K562 (cell line): ENCODE data around the gene AGPAT3. TPM values are rescaled to one million over a fixed set of nuclear protein-coding genes. Genes with fewer than 3 reads are reported as not detected.
A peak's percentile ranks its signal among the peaks of the same experiment; 100 is the strongest.

Source experiments
- ATAC-seq: fragments of 200-7000 bp; cut with Tn5 transposase; 3 replicates; pipeline ENCODE4 v1.9.1; 2020; ENCODE audit warnings: moderate library complexity
- BruUV-seq: library from RNA; stranded (reverse); fragments of 400-500 nt; replicated peaks from 2 replicates; lab custom pipeline; 2021; lab: Mats Ljungman, UMichigan
- CTCF ChIA-PET: fragments of 300-600 bp; formaldehyde crosslinking; extraction: SDS; loops from one replicate; lab custom pipeline; 2021; ENCODE audit warnings: low intra/inter-chr PET ratio; lab: Yijun Ruan, JAX
- POLR2A ChIA-PET: fragments of 300-600, 350-650 bp; sonication (Branson Sonifier 250); formaldehyde crosslinking; extraction: SDS; loops from one replicate; lab custom pipeline; 2021; ENCODE audit warnings: antibody characterized with exemption, inconsistent platforms; lab: Yijun Ruan, JAX
- DNase-seq, 4 experiments: peaks; one replicate each; pipeline versions ENCODE4 v3.0.0 to v3.0.0-alpha.2; 2011 to 2018; ENCODE audit warnings: low spot score in 3 of 4, mixed read lengths in 3 of 4; ENCODE audit errors: extremely low read depth in 1 of 4
- FAIRE-seq: peaks from 2 replicates; lab custom pipeline; 2011; peaks lifted over from hg19 to GRCh38; lab: Jason Lieb, UNC
- H2AFZ ChIP-seq: 2 replicates; pipeline ENCODE4 v1.6.0; 2011; ENCODE audit warnings: low read depth, low read length, control low read depth, inconsistent platforms
- H3K27ac ChIP-seq: fragments of 200-600 bp; 3 replicates; pipeline ENCODE4 v1.8.0; 2011; ENCODE audit warnings: low read depth, mild to moderate bottlenecking, control low read depth, inconsistent platforms, low read length, moderate library complexity, mixed read lengths; ENCODE audit errors: extremely low read depth
- H3K27me3 ChIP-seq, 2 experiments: fragments of 300-600 bp in 1 of 2; 2 replicates in 1 of 2; 3 replicates in 1 of 2; pipeline versions ENCODE4 v1.6.0 to v1.8.0; 2011; ENCODE audit warnings: inconsistent platforms in 2 of 2, low read length in 2 of 2, mild to moderate bottlenecking in 1 of 2, mixed read lengths in 1 of 2, moderate library complexity in 1 of 2; ENCODE audit not compliant: control insufficient read depth in 2 of 2, insufficient read depth in 2 of 2
- H3K36me3 ChIP-seq: fragments of 300-600 bp; 3 replicates; pipeline ENCODE4 v1.8.0; 2011; ENCODE audit warnings: mild to moderate bottlenecking, low read length, inconsistent platforms; ENCODE audit not compliant: control insufficient read depth, insufficient read depth
- H3K4me1 ChIP-seq, 2 experiments: fragments of 200-600 bp in 1 of 2; replicated peaks in 1 of 2; 2 replicates in 1 of 2; 3 replicates in 1 of 2; pipeline versions ENCODE4 v1.5.1 to v1.8.0; 2011; ENCODE audit warnings: inconsistent platforms in 2 of 2, low read length in 2 of 2, mild to moderate bottlenecking in 1 of 2, mixed read lengths in 1 of 2, moderate library complexity in 1 of 2; ENCODE audit not compliant: control insufficient read depth in 2 of 2, insufficient read depth in 2 of 2
- H3K4me2 ChIP-seq: 2 replicates; pipeline ENCODE4 v1.6.1; 2011; ENCODE audit warnings: low read length, control low read depth, inconsistent platforms, mixed read lengths; ENCODE audit not compliant: insufficient read depth
- H3K4me3 ChIP-seq: fragments of 200-600 bp; sonication (generic), shearing (Covaris generic); 2 replicates; pipeline ENCODE4 v1.5.1; 2016; ENCODE audit warnings: control low read depth, inconsistent platforms
- H3K79me2 ChIP-seq: fragments of 200-600 bp; 3 replicates; pipeline ENCODE4 v1.8.0; 2011; ENCODE audit warnings: low read length, inconsistent platforms; ENCODE audit not compliant: control insufficient read depth, insufficient read depth
- H3K9ac ChIP-seq, 2 experiments: 2 replicates each; pipeline versions ENCODE4 v1.6.0 to v1.6.1; 2011; ENCODE audit warnings: low read depth in 2 of 2, low read length in 2 of 2, control low read depth in 1 of 2, inconsistent platforms in 1 of 2, mild to moderate bottlenecking in 1 of 2, mixed read lengths in 1 of 2; ENCODE audit not compliant: insufficient read depth in 1 of 2
- H3K9me1 ChIP-seq: one replicate; pipeline ENCODE4 v1.6.0; 2011; ENCODE audit warnings: inconsistent platforms, mild to moderate bottlenecking, low read length, moderate library complexity; ENCODE audit not compliant: control insufficient read depth, insufficient read depth
- H3K9me3 ChIP-seq: replicated peaks from 2 replicates; pipeline ENCODE4 v1.5.1; 2011; ENCODE audit warnings: low read depth, low read length, inconsistent platforms; ENCODE audit not compliant: control insufficient read depth, insufficient read depth
- H4K20me1 ChIP-seq: replicated peaks from 2 replicates; pipeline ENCODE4 v1.6.1; 2011; ENCODE audit warnings: low read length, inconsistent platforms, mixed read lengths; ENCODE audit not compliant: control insufficient read depth, insufficient read depth
- BRF1 ChIP-seq: IDR thresholded peaks from 3 replicates; pipeline ENCODE4 v1.6.1; 2011; ENCODE audit warnings: borderline replicate concordance, mild to moderate bottlenecking; ENCODE audit not compliant: insufficient read length; ENCODE audit errors: extremely low read depth
- CBX1 ChIP-seq: sonication (generic); IDR thresholded peaks from 2 replicates; pipeline ENCODE4 v1.6.1; 2016; ENCODE audit warnings: antibody characterized with exemption, low read depth, mild to moderate bottlenecking
- CREB3 ChIP-seq: fragments of 450-650 bp; conservative IDR thresholded peaks from 2 replicates; pipeline ENCODE4 v1.6.1; 2016; ENCODE audit warnings: missing genetic modification characterization, low read depth, mild to moderate bottlenecking, missing compliant biosample characterization, moderate library complexity
- E2F4 ChIP-seq: sonication (generic); formaldehyde crosslinking; IDR thresholded peaks from 2 replicates; pipeline ENCODE4 v1.8.0; 2022; ENCODE audit warnings: mild to moderate bottlenecking, low read depth, missing genetic modification reagents
- ELF4 ChIP-seq: fragments of 450-650 bp; formaldehyde crosslinking; IDR thresholded peaks from 2 replicates; pipeline ENCODE4 v1.4.0; 2022; ENCODE audit warnings: missing genetic modification characterization
- HBP1 ChIP-seq: fragments of 450-650 bp; formaldehyde crosslinking; IDR thresholded peaks from 2 replicates; pipeline ENCODE4 v1.4.0; 2022; ENCODE audit warnings: missing genetic modification characterization
- MECOM ChIP-seq: fragments of 250-450 bp; sonication (Bioruptor Pico); IDR thresholded peaks from 2 replicates; pipeline ENCODE4 v1.8.0; 2022; ENCODE audit warnings: inconsistent platforms
- NR4A1 ChIP-seq, 2 experiments: fragments of 250-450 bp in 1 of 2; fragments of 450-650 bp in 1 of 2; sonication (Bioruptor Pico) in 1 of 2; IDR thresholded peaks; 2 replicates each; pipeline versions ENCODE4 v1.4.0 to v1.6.1; 2016 to 2020; ENCODE audit warnings: mild to moderate bottlenecking in 2 of 2, missing compliant biosample characterization in 1 of 2, missing genetic modification characterization in 1 of 2, moderate library complexity in 1 of 2
- OTX1 ChIP-seq: fragments of 450-650 bp; formaldehyde crosslinking; IDR thresholded peaks from 2 replicates; pipeline ENCODE4 v1.4.0; 2022; ENCODE audit warnings: mild to moderate bottlenecking
- POLR2A ChIP-seq: fragments of 450-650 bp; conservative IDR thresholded peaks from 2 replicates; pipeline ENCODE4 v1.6.1; 2016
- SNAPC5 ChIP-seq: fragments of 250-450 bp; sonication (Bioruptor Pico); IDR thresholded peaks from 2 replicates; pipeline ENCODE4 v1.8.0; 2021; ENCODE audit warnings: moderate library complexity, mild to moderate bottlenecking, inconsistent platforms
- SUPT5H ChIP-seq: fragments of 450-650 bp; IDR thresholded peaks from 2 replicates; pipeline ENCODE4 v1.6.1; 2016
- TARDBP ChIP-seq: fragments of 450-650 bp; IDR thresholded peaks from 2 replicates; pipeline ENCODE4 v1.6.1; 2016
- THRB ChIP-seq: fragments of 450-650 bp; formaldehyde crosslinking; conservative IDR thresholded peaks from 2 replicates; pipeline ENCODE4 v1.4.0; 2022; ENCODE audit warnings: mild to moderate bottlenecking, missing genetic modification characterization
- ZBTB1 ChIP-seq: sonication (generic); formaldehyde crosslinking; IDR thresholded peaks from 2 replicates; pipeline ENCODE4 v1.8.1; 2023; ENCODE audit warnings: missing genetic modification reagents, low read depth, mild to moderate bottlenecking, borderline replicate concordance
- ZNF785 ChIP-seq: fragments of 250-450 bp; sonication (Bioruptor Pico); IDR thresholded peaks from 2 replicates; pipeline ENCODE4 v1.4.0; 2020; ENCODE audit warnings: mild to moderate bottlenecking
- WGBS: fragments of 100-300 bp; shearing (Covaris generic); methylation state at CpG from one replicate; pipeline ENCODE4 v1.1.6; 2016; ENCODE audit warnings: low coverage, mixed read lengths; ENCODE audit not compliant: insufficient coverage; ENCODE audit errors: missing lambda C conversion rate; 5-methylcytosine and 5-hydroxymethylcytosine counted together
- in situ Hi-C: fragments of 300-500 bp; cut with MboI; formaldehyde crosslinking; loops from 4 replicates; pipeline ENCODE4 v1.15.0; 2018; ENCODE audit warnings: inconsistent platforms, mixed read lengths
- intact Hi-C: fragments of 100-400 bp; cut with micrococcal nuclease; formaldehyde crosslinking; loops from 2 replicates; pipeline ENCODE4 v1.14.2; 2022
- polyA plus RNA-seq, 8 experiments: library from polyadenylated mRNA; depleted of rRNA in 4 of 8; stranded (reverse) in 5 of 8; unstranded in 3 of 8; fragments of >200 nt; fragmentation: Nextera tagmentation in 2 of 8; fragmentation: Illumina TruSeq in 1 of 8; extraction: Ambion mirVana in 2 of 8; extraction: Trizol in 1 of 8; gene quantifications; 2 replicates each; pipeline versions ENCODE4 v1.2.1 to v1.2.3, GENCODE V29; 2011 to 2014; ENCODE audit warnings: inconsistent platforms in 1 of 8, missing spikeins in 1 of 8
- total RNA-seq, 7 experiments: library from RNA; depleted of rRNA in 6 of 7; stranded (reverse); fragments of >200 nt in 6 of 7; fragmentation: Illumina TruSeq in 2 of 7; extraction: Trizol in 2 of 7; gene quantifications; 2 replicates each; pipeline versions ENCODE4 v1.2.1 to v1.2.3, GENCODE V29; 2011 to 2021; ENCODE audit warnings: low replicate concordance in 1 of 7

The AGPAT3 gene
- total and polyA plus RNA-seq, 9 of the 15 experiments (the other 6 are each of a cell fraction or from before 2014, with no cell fraction given): 1.5 to 88.4 (median 35.7) TPM

- Histone ChIP-seq H3K79me2 (peaks cover 7% of the 10 kb centered on the region; the same call in 1 of the 3 replicates), H3K9ac (no peak overlapping the region; a peak in 1 of 4 replicates), H3K9me3 (no peaks in the 10 kb centered on the region; the same call in 1 of the 2 replicates), H3K36me3 (peaks cover 37% of the 10 kb centered on the region; the same call in 2 of the 3 replicates), H4K20me1 (peaks cover 7% of the 10 kb centered on the region; the same call in 1 of the 2 replicates), H3K4me2 (no peak overlapping the region), H3K27me3 (no peaks in the 10 kb centered on the region), H3K9me1 (peaks cover 11% of the 10 kb centered on the region), H3K4me3 (no peak overlapping the region), H3K27ac (peak overlapping the region; percentile 26; the same call in 1 of the 3 replicates), H2AFZ (no peak overlapping the region), H3K4me1 (peaks cover 0 to 35% of the 10 kb centered on the region in 2 experiments; a peak in 2 of 5 replicates)
- intact Hi-C loops: no loop called here
- ATAC-seq: no peak
- WGBS: 94% methylated on average over 12 of the region's 13 CpGs
- CTCF ChIA-PET: no interaction called here
- no TSS peak for BruUV-seq
- POLR2A ChIA-PET: no interaction called here
- no peak for DNase-seq
- peak; percentile 86 for FAIRE-seq
- in situ Hi-C loops: no loop called here
- TF ChIP-seq HBP1: 0 out of 2 replicates have a peak, but pooled peaks have one; percentile 18
- peak; percentile 25; the same call in 1 of the 2 replicates for TF ChIP-seq E2F4 (CRISPR knock-in tag)
- peak; percentile 72 for TF ChIP-seq THRB
- no peak for TF ChIP-seq NR4A1 (CRISPR knock-in tag; IDR thresholded peaks at IDR 0.05)
- no peak for TF ChIP-seq NR4A1 (tag; IDR thresholded peaks at IDR 0.05)
- no peak for TF ChIP-seq BRF1
- peak; percentile 36; the same call in 1 of the 2 replicates for TF ChIP-seq ELF4 (CRISPR knock-in tag)
- no peak for TF ChIP-seq MECOM
- TF ChIP-seq TARDBP: peak; percentile 30; the same call in 1 of the 2 replicates
- peak; percentile 43; the same call in 1 of the 2 replicates for TF ChIP-seq OTX1 (CRISPR knock-in tag)
- no peak for TF ChIP-seq ZNF785 (CRISPR knock-in tag)
- TF ChIP-seq POLR2A: peak; percentile 40
- no peak for TF ChIP-seq CREB3 (tag)
- TF ChIP-seq SUPT5H: peak; percentile 51; the same call in 1 of the 2 replicates
- peak; percentile 72; the same call in 1 of the 2 replicates for TF ChIP-seq CBX1
- no peak for TF ChIP-seq SNAPC5 (CRISPR knock-in tag)
- TF ChIP-seq ZBTB1 (CRISPR knock-in tag): peak; percentile 89; the same call in 1 of the 2 replicates
Observed at GRCh38 chr21:43958364-43959158, 93.5 kb downstream of the AGPAT3 start.
